Dendritic cell treated with granulocyte-macrophage colony-stimulating factor and Interleukin-4, amounts not matched to agents 40 ng/mL and 50 ng/mL, for 4 days (primary cell): ENCODE measurements around the gene RBBP5.

Experiments
- H3K27ac Mint-ChIP-seq: one replicate; pipeline ENCODE4 v1.8.0; 2022; ENCODE audit warnings: mild to moderate bottlenecking, mixed read lengths
- H3K27me3 Mint-ChIP-seq: one replicate; pipeline ENCODE4 v1.8.0; 2022; ENCODE audit warnings: mild to moderate bottlenecking, mixed read lengths
- H3K36me3 Mint-ChIP-seq: one replicate; pipeline ENCODE4 v1.8.0; 2022; ENCODE audit warnings: low read depth, mixed read lengths
- H3K4me1 Mint-ChIP-seq: one replicate; pipeline ENCODE4 v1.8.0; 2022; ENCODE audit warnings: low read depth, mixed read lengths
- H3K4me3 Mint-ChIP-seq: one replicate; pipeline ENCODE4 v1.8.0; 2022; ENCODE audit warnings: mild to moderate bottlenecking, moderate library complexity, mixed read lengths
- H3K9me3 Mint-ChIP-seq: one replicate; pipeline ENCODE4 v1.8.0; 2022; ENCODE audit warnings: mixed read lengths
- intact Hi-C: fragments of 100-400 bp; cut with micrococcal nuclease; formaldehyde crosslinking; loops from one replicate; pipeline ENCODE4 v1.15.0; 2022

The RBBP5 gene

GRCh38 chr1:205064741-205065316 lies 56.9 kb downstream of the RBBP5 start:
- Mint-ChIP-seq H3K9me3 (no peaks in the 10 kb centered on the region), H3K27ac (no peak overlapping the region), H3K36me3 (no peaks in the 10 kb centered on the region), H3K4me3 (no peak overlapping the region), H3K27me3 (no peaks in the 10 kb centered on the region), H3K4me1 (no peaks in the 10 kb centered on the region)
- intact Hi-C loops, result no loop called here

GRCh38 chr1:205064301-205064700 lies 57.5 kb downstream of the RBBP5 start:
- H3K4me1 Mint-ChIP-seq, result no peaks in the 10 kb centered on the region
- H3K27ac Mint-ChIP-seq, result no peak overlapping the region
- H3K36me3 Mint-ChIP-seq, result no peaks in the 10 kb centered on the region
- H3K27me3 Mint-ChIP-seq, result no peaks in the 10 kb centered on the region
- intact Hi-C loops, result no loop called here
- H3K4me3 Mint-ChIP-seq, result no peak overlapping the region
- H3K9me3 Mint-ChIP-seq, result no peaks in the 10 kb centered on the region

GRCh38 chr1:205062895-205063294 lies 58.9 kb downstream of the RBBP5 start:
- H3K4me3 Mint-ChIP-seq, result no peak overlapping the region
- intact Hi-C loops, result no loop called here
- no peaks in the 10 kb centered on the region for H3K9me3 Mint-ChIP-seq
- H3K36me3 Mint-ChIP-seq, result no peaks in the 10 kb centered on the region
- H3K4me1 Mint-ChIP-seq, result no peaks in the 10 kb centered on the region
- no peak overlapping the region for H3K27ac Mint-ChIP-seq
- no peaks in the 10 kb centered on the region for H3K27me3 Mint-ChIP-seq

GRCh38 chr1:205062319-205062718 lies 59.5 kb downstream of the RBBP5 start:
- intact Hi-C loops, result no loop called here
- Mint-ChIP-seq H3K36me3 (no peaks in the 10 kb centered on the region), H3K9me3 (no peaks in the 10 kb centered on the region), H3K27ac (no peak overlapping the region), H3K4me3 (no peak overlapping the region), H3K4me1 (no peaks in the 10 kb centered on the region), H3K27me3 (no peaks in the 10 kb centered on the region)

GRCh38 chr1:205061665-205062069 lies 60.1 kb downstream of the RBBP5 start:
- H3K4me1 Mint-ChIP-seq, result no peaks in the 10 kb centered on the region
- H3K27ac Mint-ChIP-seq, result no peak overlapping the region
- no peaks in the 10 kb centered on the region for H3K27me3 Mint-ChIP-seq
- no peaks in the 10 kb centered on the region for H3K36me3 Mint-ChIP-seq
- H3K4me3 Mint-ChIP-seq, result no peak overlapping the region
- H3K9me3 Mint-ChIP-seq, result no peaks in the 10 kb centered on the region
- intact Hi-C loops, result loop anchor here (1.0 kb wide), 1 partner anchor 72 kb away; no protein-coding TSS in a partner anchor

- Mint-ChIP-seq H3K36me3 (no peaks in the 10 kb centered on the region), H3K4me3 (no peak overlapping the region), H3K27me3 (no peaks in the 10 kb centered on the region), H3K9me3 (no peaks in the 10 kb centered on the region), H3K27ac (no peak overlapping the region), H3K4me1 (no peaks in the 10 kb centered on the region)
- intact Hi-C loops, result loop anchor here (1.0 kb wide), 1 partner anchor 72 kb away; no protein-coding TSS in a partner anchor
Measured at GRCh38 chr1:205061227-205061626, 60.6 kb downstream of the RBBP5 start.

GRCh38 chr1:205060746-205061145 lies 61.0 kb downstream of the RBBP5 start:
- Mint-ChIP-seq H3K4me3 (no peak overlapping the region), H3K4me1 (no peaks in the 10 kb centered on the region), H3K36me3 (no peaks in the 10 kb centered on the region), H3K9me3 (no peaks in the 10 kb centered on the region), H3K27me3 (no peaks in the 10 kb centered on the region), H3K27ac (no peak overlapping the region)
- intact Hi-C loops, result loop anchor here (1.0 kb wide), 1 partner anchor 71 kb away; no protein-coding TSS in a partner anchor

GRCh38 chr1:205059660-205060059 lies 62.1 kb downstream of the RBBP5 start:
- no peaks in the 10 kb centered on the region for H3K4me1 Mint-ChIP-seq
- intact Hi-C loops, result no loop called here
- H3K27me3 Mint-ChIP-seq, result no peaks in the 10 kb centered on the region
- no peak overlapping the region for H3K4me3 Mint-ChIP-seq
- H3K9me3 Mint-ChIP-seq, result no peaks in the 10 kb centered on the region
- H3K27ac Mint-ChIP-seq, result no peak overlapping the region
- H3K36me3 Mint-ChIP-seq, result no peaks in the 10 kb centered on the region

GRCh38 chr1:205058853-205059252 lies 62.9 kb downstream of the RBBP5 start:
- intact Hi-C loops, result no loop called here
- no peaks in the 10 kb centered on the region for H3K4me1 Mint-ChIP-seq
- no peaks in the 10 kb centered on the region for H3K36me3 Mint-ChIP-seq
- H3K4me3 Mint-ChIP-seq, result no peak overlapping the region
- H3K9me3 Mint-ChIP-seq, result no peaks in the 10 kb centered on the region
- H3K27me3 Mint-ChIP-seq, result no peaks in the 10 kb centered on the region
- no peak overlapping the region for H3K27ac Mint-ChIP-seq

GRCh38 chr1:205057808-205058575 lies 63.8 kb downstream of the RBBP5 start:
- H3K36me3 Mint-ChIP-seq, result no peaks in the 10 kb centered on the region
- H3K27me3 Mint-ChIP-seq, result no peaks in the 10 kb centered on the region
- H3K27ac Mint-ChIP-seq, result no peak overlapping the region
- no peaks in the 10 kb centered on the region for H3K4me1 Mint-ChIP-seq
- no peak overlapping the region for H3K4me3 Mint-ChIP-seq
- H3K9me3 Mint-ChIP-seq, result no peaks in the 10 kb centered on the region
- intact Hi-C loops, result no loop called here

- Mint-ChIP-seq H3K27me3 (no peaks in the 10 kb centered on the region), H3K4me1 (no peaks in the 10 kb centered on the region), H3K9me3 (no peaks in the 10 kb centered on the region), H3K27ac (no peak overlapping the region), H3K4me3 (no peak overlapping the region), H3K36me3 (no peaks in the 10 kb centered on the region)
- intact Hi-C loops, result no loop called here
Measured at GRCh38 chr1:205056956-205057568, 64.7 kb downstream of the RBBP5 start.

GRCh38 chr1:205056188-205056611 lies 65.6 kb downstream of the RBBP5 start:
- no peak overlapping the region for H3K4me3 Mint-ChIP-seq
- no peaks in the 10 kb centered on the region for H3K36me3 Mint-ChIP-seq
- no peaks in the 10 kb centered on the region for H3K4me1 Mint-ChIP-seq
- no peaks in the 10 kb centered on the region for H3K27me3 Mint-ChIP-seq
- H3K27ac Mint-ChIP-seq, result no peak overlapping the region
- H3K9me3 Mint-ChIP-seq, result no peaks in the 10 kb centered on the region
- intact Hi-C loops, result no loop called here

GRCh38 chr1:205054013-205054412 lies 67.8 kb downstream of the RBBP5 start:
- Mint-ChIP-seq H3K36me3 (no peaks in the 10 kb centered on the region), H3K4me3 (no peak overlapping the region), H3K27me3 (no peaks in the 10 kb centered on the region), H3K27ac (no peak overlapping the region), H3K4me1 (no peaks in the 10 kb centered on the region), H3K9me3 (no peaks in the 10 kb centered on the region)
- intact Hi-C loops, result no loop called here

GRCh38 chr1:205053296-205053695 lies 68.5 kb downstream of the RBBP5 start:
- no peak overlapping the region for H3K27ac Mint-ChIP-seq
- H3K9me3 Mint-ChIP-seq, result no peaks in the 10 kb centered on the region
- no peak overlapping the region for H3K4me3 Mint-ChIP-seq

More at GRCh38 chr1:205053296-205053695, 68.5 kb downstream of the RBBP5 start:
- Mint-ChIP-seq H3K27me3 (no peaks in the 10 kb centered on the region), H3K4me1 (no peaks in the 10 kb centered on the region), H3K36me3 (no peaks in the 10 kb centered on the region)
- intact Hi-C loops, result no loop called here
